22Rv1 (cell line): Measurements from ENCODE around the gene ATP2A3.

Source experiments
- ZFX ChIP-seq: fragments of 450-650 bp; IDR thresholded peaks from 2 replicates; pipeline ENCODE4 v1.6.1; 2017; ENCODE audit warnings: antibody characterized with exemption, borderline replicate concordance
- TF ChIP-seq, protein P1 (sequence below): fragments of 450-650 bp; IDR thresholded peaks from 2 replicates; pipeline ENCODE4 v1.5.1; 2017; ENCODE audit warnings: mild to moderate bottlenecking

DNA sequence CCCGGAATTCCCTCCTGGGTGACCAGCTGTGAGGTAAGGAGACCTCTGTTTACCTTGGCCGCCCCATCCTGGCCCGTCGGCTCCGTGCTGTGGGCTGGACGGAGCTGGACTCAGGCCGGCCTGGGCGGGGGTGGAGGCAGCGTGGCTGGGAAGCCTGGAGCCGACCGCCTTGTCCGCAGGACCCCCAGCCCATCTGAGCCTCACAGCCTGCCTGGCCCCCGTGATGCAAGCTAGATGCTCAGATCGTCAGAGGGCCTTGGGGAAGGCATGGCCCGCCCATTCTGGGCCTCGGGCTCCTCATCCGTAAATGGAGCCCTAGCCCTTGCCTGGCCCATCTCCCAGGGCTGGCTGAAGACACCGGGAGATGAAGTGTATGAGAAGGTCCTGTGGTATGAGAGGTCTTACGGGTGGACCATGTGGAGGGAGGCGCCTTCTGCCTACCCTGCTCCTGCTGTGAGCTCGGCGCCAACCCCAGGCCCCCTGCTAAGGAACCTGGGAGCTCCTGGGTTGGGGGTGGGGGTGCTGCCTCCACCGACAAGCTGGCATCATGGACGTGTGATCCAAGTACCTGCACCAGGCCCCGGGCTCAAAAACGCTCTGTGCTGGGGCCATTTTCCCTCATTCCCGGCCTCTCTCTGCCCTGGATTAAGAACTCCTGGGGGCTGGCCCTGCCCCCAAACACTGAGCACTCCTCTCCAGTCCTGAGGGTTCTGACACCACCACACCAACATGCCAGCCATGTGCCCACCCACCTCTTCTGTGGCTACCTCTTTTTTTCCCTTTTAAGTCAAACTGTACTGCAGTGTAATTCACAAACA lies 42.5 kb downstream of the ATP2A3 start:
- TF ChIP-seq, protein P1, sequence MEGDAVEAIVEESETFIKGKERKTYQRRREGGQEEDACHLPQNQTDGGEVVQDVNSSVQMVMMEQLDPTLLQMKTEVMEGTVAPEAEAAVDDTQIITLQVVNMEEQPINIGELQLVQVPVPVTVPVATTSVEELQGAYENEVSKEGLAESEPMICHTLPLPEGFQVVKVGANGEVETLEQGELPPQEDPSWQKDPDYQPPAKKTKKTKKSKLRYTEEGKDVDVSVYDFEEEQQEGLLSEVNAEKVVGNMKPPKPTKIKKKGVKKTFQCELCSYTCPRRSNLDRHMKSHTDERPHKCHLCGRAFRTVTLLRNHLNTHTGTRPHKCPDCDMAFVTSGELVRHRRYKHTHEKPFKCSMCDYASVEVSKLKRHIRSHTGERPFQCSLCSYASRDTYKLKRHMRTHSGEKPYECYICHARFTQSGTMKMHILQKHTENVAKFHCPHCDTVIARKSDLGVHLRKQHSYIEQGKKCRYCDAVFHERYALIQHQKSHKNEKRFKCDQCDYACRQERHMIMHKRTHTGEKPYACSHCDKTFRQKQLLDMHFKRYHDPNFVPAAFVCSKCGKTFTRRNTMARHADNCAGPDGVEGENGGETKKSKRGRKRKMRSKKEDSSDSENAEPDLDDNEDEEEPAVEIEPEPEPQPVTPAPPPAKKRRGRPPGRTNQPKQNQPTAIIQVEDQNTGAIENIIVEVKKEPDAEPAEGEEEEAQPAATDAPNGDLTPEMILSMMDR = no peak
- no peak for TF ChIP-seq ZFX
